OCI-LY3 (cell line): ENCODE results near the gene RABL6.

ENCODE experiments used
- CTCF ChIP-seq: fragments of 200-600, 300-600 bp; sonication (generic); IDR thresholded peaks from 2 replicates; pipeline ENCODE4 v1.5.1; 2014; ENCODE audit warnings: antibody characterized with exemption, low read length, low read depth
- EZH2phosphoT487 ChIP-seq: fragments of 200-600 bp; shearing (Covaris generic); IDR thresholded peaks from 2 replicates; pipeline ENCODE4 v1.6.1; 2018; ENCODE audit warnings: antibody characterized with exemption, mixed run types, low read depth

GRCh38 chr9:136858844-136859757 is 51.4 kb downstream of the RABL6 start:
- no peak for TF ChIP-seq CTCF
- TF ChIP-seq EZH2phosphoT487 = no peak
